MM.1S (cell line): Measurements from ENCODE around the gene KCNJ6.

Source experiments
- CTCF ChIP-seq: fragments of 300-600 bp; sonication (generic); IDR thresholded peaks from 2 replicates; pipeline ENCODE4 v1.5.1; 2016; ENCODE audit warnings: antibody characterized with exemption, low read length, mixed read lengths
- EZH2phosphoT487 ChIP-seq: fragments of 300-600 bp; sonication (generic); IDR thresholded peaks from 2 replicates; pipeline ENCODE4 v1.6.1; 2018; ENCODE audit warnings: antibody characterized with exemption, low read length

GRCh38 chr21:37764691-37765090 lies 151.6 kb downstream of the KCNJ6 start:
- TF ChIP-seq CTCF, result no peak
- TF ChIP-seq EZH2phosphoT487, result no peak
